NB4 (cell line): ENCODE data around the gene NOS3.

ENCODE experiments used
- MAX ChIP-seq: IDR thresholded peaks from 2 replicates; pipeline ENCODE4 v1.6.1; 2011; ENCODE audit warnings: low read depth, low read length
- MYC ChIP-seq: IDR thresholded peaks from 2 replicates; pipeline ENCODE4 v1.6.1; 2011; ENCODE audit warnings: low read depth, low read length
- POLR2A ChIP-seq: IDR thresholded peaks from 2 replicates; pipeline ENCODE4 v1.6.1; 2011; ENCODE audit warnings: mild to moderate bottlenecking; ENCODE audit not compliant: insufficient read length; ENCODE audit errors: extremely low read depth
- TF ChIP-seq, protein P1 (sequence below): IDR thresholded peaks from one replicate; pipeline ENCODE4 v1.5.1; 2012; ENCODE audit warnings: low read depth, low read length

GRCh38 chr7:150954986-150955518 lies 35.8 kb upstream of the NOS3 start:
- TF ChIP-seq, protein P1, sequence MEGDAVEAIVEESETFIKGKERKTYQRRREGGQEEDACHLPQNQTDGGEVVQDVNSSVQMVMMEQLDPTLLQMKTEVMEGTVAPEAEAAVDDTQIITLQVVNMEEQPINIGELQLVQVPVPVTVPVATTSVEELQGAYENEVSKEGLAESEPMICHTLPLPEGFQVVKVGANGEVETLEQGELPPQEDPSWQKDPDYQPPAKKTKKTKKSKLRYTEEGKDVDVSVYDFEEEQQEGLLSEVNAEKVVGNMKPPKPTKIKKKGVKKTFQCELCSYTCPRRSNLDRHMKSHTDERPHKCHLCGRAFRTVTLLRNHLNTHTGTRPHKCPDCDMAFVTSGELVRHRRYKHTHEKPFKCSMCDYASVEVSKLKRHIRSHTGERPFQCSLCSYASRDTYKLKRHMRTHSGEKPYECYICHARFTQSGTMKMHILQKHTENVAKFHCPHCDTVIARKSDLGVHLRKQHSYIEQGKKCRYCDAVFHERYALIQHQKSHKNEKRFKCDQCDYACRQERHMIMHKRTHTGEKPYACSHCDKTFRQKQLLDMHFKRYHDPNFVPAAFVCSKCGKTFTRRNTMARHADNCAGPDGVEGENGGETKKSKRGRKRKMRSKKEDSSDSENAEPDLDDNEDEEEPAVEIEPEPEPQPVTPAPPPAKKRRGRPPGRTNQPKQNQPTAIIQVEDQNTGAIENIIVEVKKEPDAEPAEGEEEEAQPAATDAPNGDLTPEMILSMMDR: no peak
- TF ChIP-seq POLR2A: no peak
- no peak; the same call in 1 of the 2 replicates for TF ChIP-seq MYC
- no peak for TF ChIP-seq MAX
